HEK293 (cell line): Measurements from ENCODE around the gene SDF2L1.
A peak's percentile ranks its signal among the peaks of the same experiment; 100 is the strongest.

ENCODE experiments used
- CTCF ChIA-PET: fragments of 350-600 bp; formaldehyde crosslinking; extraction: SDS; loops from one replicate; lab custom pipeline; 2021; ENCODE audit warnings: antibody characterized with exemption; lab: Yijun Ruan, JAX
- POLR2A ChIA-PET: fragments of 300-600 bp; formaldehyde crosslinking; extraction: SDS; loops from one replicate; lab custom pipeline; 2020; ENCODE audit warnings: antibody characterized with exemption, inconsistent platforms; lab: Yijun Ruan, JAX
- H3K27ac ChIP-seq: fragments of 200-500 bp; sonication (Bioruptor generic); 2 replicates; pipeline ENCODE4 v1.5.1; 2014; ENCODE audit warnings: low read depth, low read length, control low read depth, inconsistent platforms; ENCODE audit errors: extremely low read depth
- H3K36me3 ChIP-seq, 2 experiments: fragments of 200-500 bp in 1 of 2; sonication (Bioruptor generic) in 1 of 2; 1 replicate in 1 of 2; 2 replicates in 1 of 2; pipeline ENCODE4 v1.5.1; 2014 to 2017; ENCODE audit warnings: inconsistent platforms in 2 of 2, low read length in 2 of 2; ENCODE audit not compliant: control insufficient read depth in 2 of 2, insufficient read depth in 1 of 2
- H3K4me1 ChIP-seq: fragments of 200-500 bp; sonication (Bioruptor generic); 2 replicates; pipeline ENCODE4 v1.5.1; 2014; ENCODE audit warnings: mild to moderate bottlenecking, low read length, inconsistent platforms; ENCODE audit not compliant: control insufficient read depth, insufficient read depth
- H3K4me3 ChIP-seq: 2 replicates; pipeline ENCODE4 v1.5.1; 2011; ENCODE audit warnings: low read depth, mild to moderate bottlenecking, control low read depth, low read length, moderate library complexity
- H3K9me3 ChIP-seq: fragments of 200-500 bp; sonication (Bioruptor generic); 2 replicates; pipeline ENCODE4 v1.5.1; 2014; ENCODE audit warnings: low read depth, low read length, inconsistent platforms; ENCODE audit not compliant: control insufficient read depth, insufficient read depth
- INSM2 ChIP-seq: fragments of 450-650 bp; formaldehyde crosslinking; IDR thresholded peaks from 2 replicates; pipeline ENCODE4 v1.5.1; 2016; ENCODE audit warnings: missing biosample characterization, missing genetic modification characterization
- PRDM10 ChIP-seq: fragments of 450-650 bp; formaldehyde crosslinking; IDR thresholded peaks from 2 replicates; pipeline ENCODE4 v1.5.1; 2016; ENCODE audit warnings: missing biosample characterization, missing genetic modification characterization
- PRDM4 ChIP-seq: fragments of 450-650 bp; formaldehyde crosslinking; IDR thresholded peaks from 2 replicates; pipeline ENCODE4 v1.5.1; 2017; ENCODE audit warnings: missing biosample characterization, missing genetic modification characterization
- REST ChIP-seq: fragments of 450-650 bp; formaldehyde crosslinking; IDR thresholded peaks from 2 replicates; pipeline ENCODE4 v1.5.1; 2016; ENCODE audit warnings: missing biosample characterization, missing genetic modification characterization
- SP3 ChIP-seq: fragments of 450-650 bp; formaldehyde crosslinking; IDR thresholded peaks from 2 replicates; pipeline ENCODE4 v1.5.1; 2016; ENCODE audit warnings: missing biosample characterization, missing genetic modification characterization
- YY1 ChIP-seq: fragments of 450-650 bp; formaldehyde crosslinking; IDR thresholded peaks from 2 replicates; pipeline ENCODE4 v1.5.1; 2018; ENCODE audit warnings: missing biosample characterization, missing genetic modification characterization
- ZBTB11 ChIP-seq: fragments of 450-650 bp; formaldehyde crosslinking; conservative IDR thresholded peaks from 2 replicates; pipeline ENCODE4 v1.5.1; 2016; ENCODE audit warnings: low read depth, missing biosample characterization, missing genetic modification characterization
- ZBTB20 ChIP-seq: fragments of 450-650 bp; formaldehyde crosslinking; IDR thresholded peaks from 2 replicates; pipeline ENCODE4 v1.5.1; 2016; ENCODE audit warnings: missing biosample characterization, missing genetic modification characterization
- ZBTB7A ChIP-seq: fragments of 450-650 bp; formaldehyde crosslinking; IDR thresholded peaks from 2 replicates; pipeline ENCODE4 v1.5.1; 2016; ENCODE audit warnings: low read depth, missing biosample characterization, missing genetic modification characterization
- ZNF311 ChIP-seq: fragments of 450-650 bp; formaldehyde crosslinking; IDR thresholded peaks from 2 replicates; pipeline ENCODE4 v1.5.1; 2017; ENCODE audit warnings: missing biosample characterization, missing genetic modification characterization, borderline replicate concordance
- ZNF335 ChIP-seq: fragments of 450-650 bp; formaldehyde crosslinking; conservative IDR thresholded peaks from 2 replicates; pipeline ENCODE4 v1.5.1; 2016; ENCODE audit warnings: missing biosample characterization, missing genetic modification characterization
- ZNF488 ChIP-seq: fragments of 450-650 bp; formaldehyde crosslinking; IDR thresholded peaks from 2 replicates; pipeline ENCODE4 v1.5.1; 2016; ENCODE audit warnings: missing biosample characterization, missing genetic modification characterization
- ZNF521 ChIP-seq: fragments of 450-650 bp; formaldehyde crosslinking; IDR thresholded peaks from 2 replicates; pipeline ENCODE4 v1.5.1; 2017; ENCODE audit warnings: missing biosample characterization, mild to moderate bottlenecking, missing genetic modification characterization
- ZNF571 ChIP-seq: fragments of 450-650 bp; formaldehyde crosslinking; IDR thresholded peaks from 2 replicates; pipeline ENCODE4 v1.5.0; 2017; ENCODE audit warnings: missing biosample characterization, missing genetic modification characterization
- ZNF692 ChIP-seq: fragments of 450-650 bp; formaldehyde crosslinking; IDR thresholded peaks from 2 replicates; pipeline ENCODE4 v1.5.1; 2016; ENCODE audit warnings: missing biosample characterization, missing genetic modification characterization
- ZSCAN5A ChIP-seq: fragments of 450-650 bp; formaldehyde crosslinking; IDR thresholded peaks from 2 replicates; pipeline ENCODE4 v1.5.1; 2016; ENCODE audit warnings: missing biosample characterization, missing genetic modification characterization

SDF2L1 gene

GRCh38 chr22:21652010-21652546 is 10.0 kb downstream of the SDF2L1 start:
- Histone ChIP-seq H3K4me1 (no peaks in the 10 kb centered on the region), H3K4me3 (peak overlapping the region; percentile 83), H3K36me3 (peaks cover 0 to 36% of the 10 kb centered on the region in 2 experiments; a peak in 2 of 3 replicates), H3K9me3 (no peaks in the 10 kb centered on the region), H3K27ac (peak overlapping the region; percentile 48; the same call in 1 of the 2 replicates)
- POLR2A ChIA-PET: interaction anchor here (0.6 to 3.2 kb wide), 5 partner anchors 10 to 60 kb away, joined by 4 to 18 read pairs (median 5); partner anchors contain the start of genes PPIL2 and SDF2L1
- CTCF ChIA-PET: interaction anchor here (1.0 to 4.8 kb wide), 3 partner anchors 9 to 23 kb away, joined by 3 to 25 read pairs (median 3); partner anchors contain the start of genes CCDC116 and SDF2L1
- TF ChIP-seq ZNF521 (tag by site-specific recombination): no peak
- TF ChIP-seq ZBTB11: 0 out of 2 replicates have a peak, but pooled peaks have one; percentile 29
- peak; percentile 40; the same call in 1 of the 2 replicates for TF ChIP-seq INSM2
- TF ChIP-seq PRDM10 (tag by site-specific recombination): peak; percentile 76
- peak; percentile 90 for TF ChIP-seq ZBTB7A (tag by site-specific recombination)
- TF ChIP-seq ZNF488 (tag by site-specific recombination): no peak
- no peak for TF ChIP-seq PRDM4
- TF ChIP-seq ZNF692 (tag by site-specific recombination): peak; percentile 77
- no peak for TF ChIP-seq ZNF571 (tag by site-specific recombination)
- TF ChIP-seq ZNF311 (tag by site-specific recombination): no peak
- peak; percentile 88 for TF ChIP-seq ZBTB20 (tag by site-specific recombination)
- 0 out of 2 replicates have a peak, but pooled peaks have one; percentile 42 for TF ChIP-seq SP3
- peak; percentile 81 for TF ChIP-seq YY1 (tag by site-specific recombination)
- no peak for TF ChIP-seq REST (tag by site-specific recombination)
- no peak for TF ChIP-seq ZSCAN5A (tag by site-specific recombination)
- TF ChIP-seq ZNF335: peak; percentile 80
